Testis (tissue), 2 donors: ENCODE measurements around the gene SIGLEC8.

Experiments used
- CTCF ChIP-seq, 3 experiments: fragments of 450-650 bp in 2 of 3; fragments of 200-600 bp in 1 of 3; sonication (generic) in 1 of 3; IDR thresholded peaks; one replicate each; pipeline ENCODE4 v1.5.1; 2016 to 2019; ENCODE audit warnings: antibody characterized with exemption in 3 of 3, mild to moderate bottlenecking in 2 of 3, moderate library complexity in 1 of 3
- POLR2A ChIP-seq: fragments of 450-650 bp; IDR thresholded peaks from one replicate; pipeline ENCODE4 v1.6.1; 2017; ENCODE audit warnings: antibody characterized with exemption, mild to moderate bottlenecking, moderate library complexity

- TF ChIP-seq CTCF (IDR thresholded peaks at IDR 0.05) (no peak), POLR2A (no peak)
Observed at GRCh38 chr19:51402117-51402516, 56.1 kb downstream of the SIGLEC8 start.
